HepG2 (cell line): ENCODE results near the gene SIGMAR1. TPM values are rescaled to one million over a fixed set of nuclear protein-coding genes. Genes with fewer than 3 reads are reported as not detected.

ENCODE experiments used
- CHCHD3 ChIP-seq: sonication (generic); formaldehyde crosslinking; IDR thresholded peaks from 2 replicates; pipeline ENCODE4 v1.8.0; 2022; ENCODE audit warnings: mild to moderate bottlenecking, missing genetic modification reagents, moderate library complexity
- GATAD2A ChIP-seq: IDR thresholded peaks from 2 replicates; pipeline ENCODE4 v1.6.1; 2016
- NR2F6 ChIP-seq, 2 experiments: IDR thresholded peaks; 2 replicates each; pipeline ENCODE4 v1.6.1; 2016; ENCODE audit warnings: antibody characterized with exemption in 1 of 2, mild to moderate bottlenecking in 1 of 2
- PHF21A ChIP-seq: sonication (generic); formaldehyde crosslinking; IDR thresholded peaks from 2 replicates; pipeline ENCODE4 v1.5.0; 2020; ENCODE audit warnings: mild to moderate bottlenecking, missing genetic modification reagents
- POLR2AphosphoS5 ChIP-seq: IDR thresholded peaks from 2 replicates; pipeline ENCODE4 v1.6.1; 2012; ENCODE audit warnings: low read depth, low read length
- RAD21 ChIP-seq: fragments of 450-650 bp; formaldehyde crosslinking; IDR thresholded peaks from 2 replicates; pipeline ENCODE4 v1.5.0; 2020; ENCODE audit warnings: mild to moderate bottlenecking
- SALL1 ChIP-seq: sonication (generic); formaldehyde crosslinking; IDR thresholded peaks from 2 replicates; pipeline ENCODE4 v1.8.0; 2022; ENCODE audit warnings: mild to moderate bottlenecking, missing genetic modification reagents
- TBP ChIP-seq: sonication (generic); formaldehyde crosslinking; IDR thresholded peaks from 2 replicates; pipeline ENCODE4 v1.5.0; 2020; ENCODE audit warnings: missing genetic modification reagents
- ZFP37 ChIP-seq: sonication (generic); formaldehyde crosslinking; IDR thresholded peaks from 2 replicates; pipeline ENCODE4 v1.4.0; 2020; ENCODE audit warnings: missing genetic modification reagents, borderline replicate concordance
- ZFP41 ChIP-seq: sonication (generic); formaldehyde crosslinking; IDR thresholded peaks from 2 replicates; pipeline ENCODE4 v1.4.0; 2020; ENCODE audit warnings: mild to moderate bottlenecking, missing genetic modification reagents, borderline replicate concordance
- ZFY ChIP-seq: sonication (generic); formaldehyde crosslinking; IDR thresholded peaks from 2 replicates; pipeline ENCODE4 v1.4.0; 2020; ENCODE audit warnings: missing genetic modification reagents
- ZMYM3 ChIP-seq: sonication (generic); formaldehyde crosslinking; IDR thresholded peaks from 2 replicates; pipeline ENCODE4 v1.5.1; 2020; ENCODE audit warnings: mild to moderate bottlenecking, missing genetic modification reagents
- ZNF207 ChIP-seq: fragments of 450-650 bp; IDR thresholded peaks from 2 replicates; pipeline ENCODE4 v1.6.1; 2016; ENCODE audit warnings: antibody characterized with exemption, borderline replicate concordance
- ZNF256 ChIP-seq: sonication (generic); formaldehyde crosslinking; conservative IDR thresholded peaks from 2 replicates; pipeline ENCODE4 v1.4.0; 2020; ENCODE audit warnings: missing genetic modification reagents
- ZNF263 ChIP-seq: sonication (generic); formaldehyde crosslinking; IDR thresholded peaks from 2 replicates; pipeline ENCODE4 v1.4.0; 2020; ENCODE audit warnings: missing genetic modification reagents
- ZNF550 ChIP-seq: sonication (generic); formaldehyde crosslinking; IDR thresholded peaks from 2 replicates; pipeline ENCODE4 v1.4.0; 2020; ENCODE audit warnings: mild to moderate bottlenecking, missing genetic modification reagents, borderline replicate concordance
- ZNF598 ChIP-seq: sonication (generic); formaldehyde crosslinking; IDR thresholded peaks from 2 replicates; pipeline ENCODE4 v1.5.1; 2020; ENCODE audit warnings: mild to moderate bottlenecking, missing genetic modification reagents, borderline replicate concordance
- ZNF619 ChIP-seq: sonication (generic); formaldehyde crosslinking; IDR thresholded peaks from 2 replicates; pipeline ENCODE4 v1.4.0; 2020; ENCODE audit warnings: mild to moderate bottlenecking, missing genetic modification reagents
- ZNF674 ChIP-seq: sonication (generic); formaldehyde crosslinking; IDR thresholded peaks from 2 replicates; pipeline ENCODE4 v1.5.0; 2020; ENCODE audit warnings: low read depth, mild to moderate bottlenecking, missing genetic modification reagents
- ZNF709 ChIP-seq: sonication (generic); formaldehyde crosslinking; IDR thresholded peaks from 2 replicates; pipeline ENCODE4 v1.5.0; 2020; ENCODE audit warnings: mild to moderate bottlenecking, missing genetic modification reagents
- ZSCAN31 ChIP-seq: sonication (generic); formaldehyde crosslinking; IDR thresholded peaks from 2 replicates; pipeline ENCODE4 v1.5.0; 2020; ENCODE audit warnings: low read depth, mild to moderate bottlenecking, missing genetic modification reagents
- polyA plus RNA-seq, 8 experiments: library from polyadenylated mRNA; depleted of rRNA in 3 of 8; stranded (reverse) in 7 of 8; unstranded in 1 of 8; fragments of >200 nt; fragmentation: Illumina TruSeq in 4 of 8; extraction: Trizol in 4 of 8; gene quantifications; 2 replicates each; pipeline versions ENCODE4 v1.2.1 to v1.2.3, GENCODE V29; 2011 to 2016; ENCODE audit warnings: low read depth in 4 of 8, missing spikeins in 1 of 8, mixed read lengths in 1 of 8; ENCODE audit not compliant: insufficient read depth in 1 of 8
- total RNA-seq, 5 experiments: library from RNA; depleted of rRNA; stranded (reverse); fragments of >200 nt; fragmentation: Illumina TruSeq; extraction: Trizol; gene quantifications; 2 replicates each; pipeline ENCODE4 v1.2.3, GENCODE V29; 2016; ENCODE audit warnings: low read depth in 1 of 5
- TF ChIP-seq, protein P1 (sequence below): sonication (generic); formaldehyde crosslinking; IDR thresholded peaks from 2 replicates; pipeline ENCODE4 v1.4.0; 2020; ENCODE audit warnings: missing genetic modification reagents, borderline replicate concordance
- TF ChIP-seq, protein P2 (sequence below): sonication (generic); formaldehyde crosslinking; IDR thresholded peaks from 2 replicates; pipeline ENCODE4 v1.4.0; 2020; ENCODE audit warnings: missing genetic modification reagents

Gene SIGMAR1
- total and polyA plus RNA-seq, 2 of the 13 experiments (the other 11 are each of a cell fraction or from before 2014, with no cell fraction given) = 38.9 to 60.8 TPM

DNA sequence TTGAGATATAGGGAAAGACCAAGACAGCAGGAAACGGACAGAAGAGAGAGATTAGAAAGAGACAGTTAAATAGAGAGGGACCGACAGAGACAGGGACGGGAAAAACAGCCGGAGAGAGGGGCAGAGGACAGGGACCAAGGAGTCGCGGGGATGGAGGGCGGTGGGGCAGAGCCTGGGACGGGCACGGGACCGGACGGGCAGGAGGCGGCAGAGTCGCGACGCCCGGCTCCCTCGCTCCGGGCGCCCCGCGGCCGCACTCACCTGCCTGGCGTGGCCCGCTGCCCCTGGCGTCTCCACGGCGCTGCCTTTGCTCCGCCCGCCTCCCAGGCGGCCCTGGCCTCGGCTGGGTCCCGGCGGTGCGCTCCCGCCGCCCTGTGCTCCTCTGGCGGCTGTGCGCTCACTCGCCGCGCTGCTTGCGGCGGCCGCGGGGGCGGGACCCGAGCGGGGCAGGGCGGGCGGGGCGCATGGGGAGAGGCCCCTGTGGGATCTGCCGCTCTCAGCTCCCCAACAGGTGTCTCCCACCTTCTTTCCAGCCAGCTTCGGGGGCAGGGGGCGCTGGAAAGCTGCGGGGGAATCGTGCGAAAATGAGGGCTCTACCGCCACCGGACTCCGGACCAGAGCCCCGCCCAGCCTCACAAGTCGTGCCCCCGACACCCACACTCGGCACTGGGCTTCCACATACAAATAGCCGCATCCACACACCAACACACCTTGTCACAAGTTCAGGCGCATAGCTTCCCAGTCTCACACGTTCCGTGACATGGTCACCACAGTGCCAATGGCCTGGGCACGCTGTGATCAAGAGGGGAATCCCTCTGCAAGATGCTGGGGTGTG lies 8.7 kb downstream of the SIGMAR1 start, which contains the start of gene ARID3C (continued):
- TF ChIP-seq, protein P1, sequence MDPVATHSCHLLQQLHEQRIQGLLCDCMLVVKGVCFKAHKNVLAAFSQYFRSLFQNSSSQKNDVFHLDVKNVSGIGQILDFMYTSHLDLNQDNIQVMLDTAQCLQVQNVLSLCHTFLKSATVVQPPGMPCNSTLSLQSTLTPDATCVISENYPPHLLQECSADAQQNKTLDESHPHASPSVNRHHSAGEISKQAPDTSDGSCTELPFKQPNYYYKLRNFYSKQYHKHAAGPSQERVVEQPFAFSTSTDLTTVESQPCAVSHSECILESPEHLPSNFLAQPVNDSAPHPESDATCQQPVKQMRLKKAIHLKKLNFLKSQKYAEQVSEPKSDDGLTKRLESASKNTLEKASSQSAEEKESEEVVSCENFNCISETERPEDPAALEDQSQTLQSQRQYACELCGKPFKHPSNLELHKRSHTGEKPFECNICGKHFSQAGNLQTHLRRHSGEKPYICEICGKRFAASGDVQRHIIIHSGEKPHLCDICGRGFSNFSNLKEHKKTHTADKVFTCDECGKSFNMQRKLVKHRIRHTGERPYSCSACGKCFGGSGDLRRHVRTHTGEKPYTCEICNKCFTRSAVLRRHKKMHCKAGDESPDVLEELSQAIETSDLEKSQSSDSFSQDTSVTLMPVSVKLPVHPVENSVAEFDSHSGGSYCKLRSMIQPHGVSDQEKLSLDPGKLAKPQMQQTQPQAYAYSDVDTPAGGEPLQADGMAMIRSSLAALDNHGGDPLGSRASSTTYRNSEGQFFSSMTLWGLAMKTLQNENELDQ (CRISPR knock-in tag) = no peak
- TF ChIP-seq ZSCAN31 = peak; percentile 58; the same call in 1 of the 2 replicates
- no peak for TF ChIP-seq ZNF598
- TF ChIP-seq POLR2AphosphoS5 = no peak
- no peak for TF ChIP-seq ZFP41
- 0 out of 2 replicates have a peak, but pooled peaks have one; percentile 19 for TF ChIP-seq ZNF263 (CRISPR knock-in tag)
- TF ChIP-seq CHCHD3 (CRISPR knock-in tag) = no peak
- peak; percentile 46 for TF ChIP-seq RAD21
- no peak for TF ChIP-seq ZFP37
- peak; percentile 36; the same call in 1 of the 2 replicates for TF ChIP-seq ZFY
- 0 out of 2 replicates have a peak, but pooled peaks have one; percentile 56 for TF ChIP-seq ZNF674
- no peak for TF ChIP-seq ZNF207
- no peak for TF ChIP-seq NR2F6 (IDR thresholded peaks at IDR 0.05)
- no peak for TF ChIP-seq NR2F6 (CRISPR knock-in tag; IDR thresholded peaks at IDR 0.05)
- TF ChIP-seq GATAD2A = no peak
- no peak for TF ChIP-seq ZNF619 (CRISPR knock-in tag)
- TF ChIP-seq, protein P2, sequence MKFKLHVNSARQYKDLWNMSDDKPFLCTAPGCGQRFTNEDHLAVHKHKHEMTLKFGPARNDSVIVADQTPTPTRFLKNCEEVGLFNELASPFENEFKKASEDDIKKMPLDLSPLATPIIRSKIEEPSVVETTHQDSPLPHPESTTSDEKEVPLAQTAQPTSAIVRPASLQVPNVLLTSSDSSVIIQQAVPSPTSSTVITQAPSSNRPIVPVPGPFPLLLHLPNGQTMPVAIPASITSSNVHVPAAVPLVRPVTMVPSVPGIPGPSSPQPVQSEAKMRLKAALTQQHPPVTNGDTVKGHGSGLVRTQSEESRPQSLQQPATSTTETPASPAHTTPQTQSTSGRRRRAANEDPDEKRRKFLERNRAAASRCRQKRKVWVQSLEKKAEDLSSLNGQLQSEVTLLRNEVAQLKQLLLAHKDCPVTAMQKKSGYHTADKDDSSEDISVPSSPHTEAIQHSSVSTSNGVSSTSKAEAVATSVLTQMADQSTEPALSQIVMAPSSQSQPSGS (CRISPR knock-in tag) = no peak
- no peak for TF ChIP-seq ZNF256 (CRISPR knock-in tag)
- TF ChIP-seq ZNF550 = 0 out of 2 replicates have a peak, but pooled peaks have one; percentile 30
- TF ChIP-seq ZNF709 = no peak
- TF ChIP-seq ZMYM3 = no peak
- TF ChIP-seq SALL1 (CRISPR knock-in tag) = 0 out of 2 replicates have a peak, but pooled peaks have one; percentile 23
- no peak for TF ChIP-seq TBP (CRISPR knock-in tag)
- TF ChIP-seq PHF21A = no peak
